Glomerular visceral epithelial cell (primary cell): ENCODE results near the gene FLRT2.
A peak's percentile ranks its signal among the peaks of the same experiment; 100 is the strongest.

ENCODE experiments used
- DNase-seq: peaks from one replicate; pipeline ENCODE4 v3.0.0-alpha.2; 2016; ENCODE audit errors: extremely low spot score

The FLRT2 gene, protein sequence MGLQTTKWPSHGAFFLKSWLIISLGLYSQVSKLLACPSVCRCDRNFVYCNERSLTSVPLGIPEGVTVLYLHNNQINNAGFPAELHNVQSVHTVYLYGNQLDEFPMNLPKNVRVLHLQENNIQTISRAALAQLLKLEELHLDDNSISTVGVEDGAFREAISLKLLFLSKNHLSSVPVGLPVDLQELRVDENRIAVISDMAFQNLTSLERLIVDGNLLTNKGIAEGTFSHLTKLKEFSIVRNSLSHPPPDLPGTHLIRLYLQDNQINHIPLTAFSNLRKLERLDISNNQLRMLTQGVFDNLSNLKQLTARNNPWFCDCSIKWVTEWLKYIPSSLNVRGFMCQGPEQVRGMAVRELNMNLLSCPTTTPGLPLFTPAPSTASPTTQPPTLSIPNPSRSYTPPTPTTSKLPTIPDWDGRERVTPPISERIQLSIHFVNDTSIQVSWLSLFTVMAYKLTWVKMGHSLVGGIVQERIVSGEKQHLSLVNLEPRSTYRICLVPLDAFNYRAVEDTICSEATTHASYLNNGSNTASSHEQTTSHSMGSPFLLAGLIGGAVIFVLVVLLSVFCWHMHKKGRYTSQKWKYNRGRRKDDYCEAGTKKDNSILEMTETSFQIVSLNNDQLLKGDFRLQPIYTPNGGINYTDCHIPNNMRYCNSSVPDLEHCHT

DNA sequence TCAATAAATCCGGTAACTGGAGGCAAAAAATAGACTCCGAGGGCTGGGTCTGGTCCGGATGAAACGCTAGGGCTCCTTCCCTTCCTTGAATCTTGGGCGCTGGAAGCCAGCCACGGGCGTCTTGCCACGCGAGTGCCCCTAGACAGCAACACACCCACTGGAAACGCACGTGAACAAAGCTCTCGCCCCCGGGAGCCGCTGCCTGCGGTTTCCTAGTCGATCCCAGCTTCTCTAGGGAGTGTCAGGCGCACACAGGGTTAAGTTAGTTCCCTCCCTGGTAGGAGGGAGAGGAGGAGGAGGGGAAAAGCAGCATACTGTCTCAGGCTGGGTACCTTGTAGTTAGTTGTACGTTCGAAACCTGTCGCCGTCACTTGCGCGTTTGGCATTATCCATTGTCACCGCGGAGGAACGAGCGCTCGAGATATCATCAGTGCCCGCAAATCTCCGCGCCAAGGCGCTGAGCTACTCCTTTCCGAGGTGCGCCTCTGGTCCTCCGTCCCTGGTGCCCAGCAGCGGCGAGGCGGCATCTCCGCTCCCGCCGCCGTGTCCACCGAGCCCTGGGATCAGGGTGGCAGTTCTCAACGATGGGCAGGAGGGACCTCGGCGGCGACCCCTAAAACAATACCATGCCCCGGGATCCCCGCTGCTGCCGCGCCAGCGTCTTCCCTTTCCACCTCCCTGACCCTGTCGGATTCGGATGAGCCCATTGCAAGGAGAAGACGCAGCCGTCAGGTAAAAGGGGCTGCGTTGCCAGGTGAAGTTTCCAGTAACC, at the start of gene FLRT2:
Gene FLRT2 (plus strand): TSS at position 342 of the 772 bp plus-strand sequence. CDS start 91,371 bp downstream, outside the sequence.
- DNase-seq = peak; percentile 50

DNA sequence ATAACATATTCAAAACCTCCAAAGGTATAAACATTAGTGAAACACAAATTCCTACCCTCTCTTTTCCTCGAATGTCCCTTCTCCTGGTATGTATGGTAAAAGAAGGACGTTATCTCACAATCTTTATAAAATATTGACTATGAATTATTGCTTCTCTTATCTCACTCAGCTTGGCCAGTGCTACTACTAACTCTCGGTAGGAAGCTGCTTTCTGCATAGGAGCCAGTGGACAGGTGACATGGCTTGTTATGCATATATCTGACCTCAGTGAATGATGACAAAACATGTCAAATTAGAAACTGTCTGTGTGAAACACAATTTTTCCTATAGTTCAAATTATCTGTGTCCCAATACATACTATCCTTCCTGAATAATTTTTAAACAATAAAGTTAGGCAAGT, 48.5 kb upstream of the FLRT2 start:
- no peak for DNase-seq

DNA sequence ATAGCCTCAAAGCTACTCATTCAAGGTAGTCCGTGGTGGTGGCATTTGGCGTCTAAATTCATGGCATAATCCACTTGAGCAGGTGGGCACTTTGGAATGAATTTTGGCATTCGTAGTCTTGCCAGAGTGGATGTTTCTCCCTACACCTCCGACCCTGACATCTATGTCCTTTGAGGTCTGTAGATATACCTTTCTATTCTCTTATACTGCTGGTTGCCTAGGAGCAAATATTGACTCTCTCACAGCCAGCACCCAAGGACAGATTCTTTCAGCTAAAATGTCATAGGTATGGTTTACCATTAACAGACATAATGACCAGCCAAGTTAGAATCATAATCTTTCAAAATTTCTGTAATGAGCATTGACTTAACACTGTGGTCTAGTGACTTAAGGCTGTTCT, 47.4 kb upstream of the FLRT2 start:
- DNase-seq = no peak

DNA sequence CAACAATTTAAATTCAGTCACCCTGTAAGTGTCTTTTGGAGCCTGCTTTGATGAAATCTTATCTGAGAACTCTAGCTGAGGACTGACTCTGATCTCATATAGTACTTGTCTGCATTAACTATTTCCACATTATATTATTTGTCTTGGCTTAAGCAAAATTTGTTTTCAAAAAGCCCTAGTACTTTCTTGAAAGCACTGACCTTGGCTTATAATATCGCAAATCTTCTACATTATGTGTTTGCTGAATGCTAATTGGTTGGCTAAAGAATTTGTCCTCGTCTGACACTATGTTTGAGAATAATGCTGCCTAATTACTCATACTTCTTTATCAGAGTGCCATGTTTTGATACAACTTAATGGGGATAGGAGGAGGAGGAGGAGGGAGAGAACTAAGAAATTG, 46.9 kb upstream of the FLRT2 start:
- no peak for DNase-seq

DNA sequence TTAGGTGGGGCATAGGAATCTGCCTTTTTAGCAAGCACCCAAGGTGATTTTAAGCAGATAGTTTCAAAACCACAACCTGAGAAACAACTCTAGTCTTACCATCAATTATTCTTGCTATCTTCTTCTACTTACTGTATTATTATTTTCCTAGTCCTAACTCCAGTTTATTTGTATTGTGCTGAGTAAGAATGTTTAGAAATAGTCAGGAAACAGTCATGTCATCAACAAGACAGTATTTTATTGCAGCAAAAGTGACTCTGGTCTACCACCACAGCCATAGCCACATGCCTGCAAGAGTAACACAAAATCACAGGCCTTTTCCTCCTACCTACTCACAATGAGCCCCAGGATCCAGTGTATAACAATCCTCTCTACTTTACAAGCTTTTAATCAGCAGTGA, 46.3 kb upstream of the FLRT2 start:
- DNase-seq = no peak

DNA sequence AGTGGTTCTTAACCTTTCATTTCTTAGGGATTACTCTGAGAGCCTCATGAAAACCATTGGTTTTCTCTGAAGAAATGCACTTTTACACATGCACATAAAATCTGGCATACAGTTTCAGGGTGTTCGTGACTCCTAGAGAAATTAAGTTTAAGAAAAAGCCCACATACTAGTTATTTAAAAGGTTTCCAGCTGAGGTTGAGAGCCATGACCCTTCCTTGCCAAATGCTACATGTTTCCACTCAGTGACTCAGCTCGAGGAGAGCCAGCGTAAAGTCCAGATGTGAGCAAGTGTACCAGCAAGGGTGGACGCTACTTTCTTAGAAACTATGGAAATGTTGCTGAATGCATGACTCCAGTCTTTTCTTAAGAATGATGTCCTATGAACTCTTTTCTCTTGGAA, 42.7 kb upstream of the FLRT2 start:
- DNase-seq = no peak

DNA sequence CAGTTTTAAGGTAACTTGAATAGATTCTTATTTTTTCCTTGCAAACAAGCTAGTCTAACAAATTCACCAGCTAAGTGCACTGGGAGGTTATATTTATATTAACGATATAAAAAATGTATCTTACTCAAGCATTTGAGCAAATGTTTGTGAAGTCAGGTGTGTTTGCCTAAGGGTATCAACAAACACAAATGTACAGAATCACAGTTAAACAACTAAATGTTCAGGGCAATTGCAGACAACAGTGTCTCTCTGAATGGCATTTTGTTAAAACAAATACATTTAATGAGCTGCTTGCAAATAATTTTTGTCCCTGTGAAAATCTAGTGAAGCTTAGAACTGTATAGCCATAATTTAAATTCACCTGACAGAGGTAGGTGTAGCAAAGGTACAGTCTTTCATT, 28.2 kb upstream of the FLRT2 start:
- DNase-seq = no peak

DNA sequence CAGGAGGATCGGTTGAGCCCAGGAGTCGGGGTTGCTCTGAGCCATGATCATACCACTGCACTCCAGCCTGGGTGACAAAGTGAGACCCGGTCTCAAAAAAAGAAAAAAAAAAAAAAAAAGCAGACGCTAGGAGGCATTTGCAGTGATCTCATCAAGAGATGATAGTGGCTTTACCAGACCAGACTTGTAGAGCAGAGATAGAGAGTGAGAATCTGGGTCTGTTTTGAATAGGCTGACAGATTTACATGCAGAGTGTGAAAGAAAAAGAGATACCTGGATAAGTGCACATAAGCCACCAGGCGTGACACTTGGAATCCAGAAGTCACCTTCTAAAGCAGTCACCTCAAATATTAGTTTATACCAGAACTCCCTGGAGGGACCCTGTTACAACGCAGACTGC, 21.1 kb upstream of the FLRT2 start:
- no peak for DNase-seq

DNA sequence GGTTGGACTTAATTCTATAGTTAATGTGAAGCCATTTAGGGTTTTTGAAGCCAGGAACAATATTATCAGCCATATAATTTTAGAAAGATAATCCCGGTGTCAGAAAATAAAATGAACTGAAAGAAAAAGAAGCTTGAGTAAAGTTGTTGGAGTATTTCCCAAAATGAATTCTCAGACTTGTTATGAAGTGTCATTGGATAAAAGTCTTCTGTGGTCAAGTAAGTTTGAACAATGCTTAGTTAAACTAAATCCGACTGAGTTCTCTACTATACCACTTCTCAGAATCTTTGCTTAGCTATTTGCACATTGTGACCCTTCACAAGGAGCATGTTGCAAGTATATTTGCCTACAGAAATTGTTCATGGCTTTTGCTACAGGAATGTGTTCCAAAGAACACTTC, 17.5 kb upstream of the FLRT2 start:
- DNase-seq = no peak

DNA sequence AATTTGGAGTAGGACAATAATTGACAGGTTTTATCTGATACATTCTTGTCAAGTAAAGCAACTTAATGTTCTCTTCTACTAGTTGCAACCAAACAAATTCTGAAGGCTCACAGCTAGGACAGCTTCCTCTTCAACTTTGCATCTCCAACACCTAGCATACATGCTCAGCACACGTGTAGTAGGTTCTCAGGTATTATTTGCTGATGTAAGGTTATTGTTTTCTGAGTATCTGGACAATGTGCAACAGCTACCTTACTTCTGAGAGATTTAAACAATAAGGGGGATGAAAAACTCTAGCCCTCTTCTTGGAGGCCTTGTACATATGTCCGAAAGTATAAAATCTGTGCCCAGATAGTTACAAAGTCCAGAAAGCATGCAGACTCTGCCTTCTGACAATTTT, 15.5 kb upstream of the FLRT2 start:
- DNase-seq = no peak

DNA sequence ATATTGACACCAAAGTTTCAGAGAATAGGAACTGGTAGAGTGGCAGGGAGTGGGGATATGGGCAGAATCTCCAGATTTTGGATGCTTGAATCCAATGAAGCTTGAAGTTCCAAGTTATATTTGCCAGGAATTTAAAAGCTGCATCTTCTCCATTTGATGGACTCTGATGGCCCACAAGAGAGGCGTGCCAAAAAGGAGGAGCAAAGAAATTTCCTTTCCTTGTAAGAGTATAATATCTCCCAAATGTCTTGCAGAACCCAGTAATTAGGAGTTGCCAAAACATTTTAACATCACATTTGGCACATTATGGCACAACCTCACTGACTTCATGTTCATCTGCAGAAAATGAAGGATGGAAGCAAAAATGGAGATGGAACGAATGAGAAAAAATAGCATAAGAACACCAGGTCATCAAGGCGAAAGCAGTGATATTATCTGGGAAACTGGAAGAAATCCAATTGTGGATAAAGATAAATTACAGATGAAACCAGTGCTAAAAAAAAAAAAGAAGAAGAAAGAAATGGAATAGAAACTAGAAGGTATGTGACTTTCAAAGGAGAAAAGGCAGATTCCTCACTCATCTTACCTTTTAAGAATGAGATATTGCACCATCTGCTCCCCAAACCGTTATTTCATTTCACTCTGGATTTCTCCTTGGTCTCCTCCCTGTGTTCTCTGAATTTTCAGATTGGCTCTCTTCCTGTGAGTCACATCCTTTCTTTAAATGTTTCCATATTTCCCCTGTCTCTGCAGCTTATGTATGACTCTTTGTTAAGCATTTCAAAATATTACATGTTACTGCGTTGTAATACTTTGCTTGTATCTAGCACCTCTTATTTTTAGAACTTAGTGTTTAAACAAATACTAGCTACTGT, 13.5 kb upstream of the FLRT2 start:
- DNase-seq = peak; percentile 8

DNA sequence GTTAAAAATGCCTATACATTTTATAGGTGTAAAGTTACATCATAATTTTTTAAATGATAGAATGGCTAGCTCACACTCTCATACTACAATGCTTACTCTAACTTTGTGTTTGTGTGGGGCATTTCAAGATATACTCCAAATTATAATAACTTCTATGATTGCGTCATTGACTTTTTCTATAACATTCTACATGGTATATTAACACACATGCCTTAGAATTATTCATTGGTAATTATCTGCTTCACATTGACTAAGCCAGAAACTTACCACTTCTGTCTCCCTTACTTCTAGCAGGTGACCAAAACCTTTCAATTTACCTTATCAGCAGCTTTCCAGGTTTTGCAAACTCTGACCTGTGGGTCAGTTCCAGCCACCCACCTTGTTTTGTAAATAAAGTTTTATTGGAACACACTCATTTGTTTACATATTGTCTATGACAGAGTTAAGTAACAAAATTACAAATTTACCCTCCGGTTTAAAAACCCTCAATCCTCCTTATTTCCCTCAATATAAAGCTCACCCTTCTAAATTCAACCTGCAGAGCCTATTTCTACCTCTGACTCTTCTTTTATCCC, 12.7 kb upstream of the FLRT2 start:
- DNase-seq = no peak

DNA sequence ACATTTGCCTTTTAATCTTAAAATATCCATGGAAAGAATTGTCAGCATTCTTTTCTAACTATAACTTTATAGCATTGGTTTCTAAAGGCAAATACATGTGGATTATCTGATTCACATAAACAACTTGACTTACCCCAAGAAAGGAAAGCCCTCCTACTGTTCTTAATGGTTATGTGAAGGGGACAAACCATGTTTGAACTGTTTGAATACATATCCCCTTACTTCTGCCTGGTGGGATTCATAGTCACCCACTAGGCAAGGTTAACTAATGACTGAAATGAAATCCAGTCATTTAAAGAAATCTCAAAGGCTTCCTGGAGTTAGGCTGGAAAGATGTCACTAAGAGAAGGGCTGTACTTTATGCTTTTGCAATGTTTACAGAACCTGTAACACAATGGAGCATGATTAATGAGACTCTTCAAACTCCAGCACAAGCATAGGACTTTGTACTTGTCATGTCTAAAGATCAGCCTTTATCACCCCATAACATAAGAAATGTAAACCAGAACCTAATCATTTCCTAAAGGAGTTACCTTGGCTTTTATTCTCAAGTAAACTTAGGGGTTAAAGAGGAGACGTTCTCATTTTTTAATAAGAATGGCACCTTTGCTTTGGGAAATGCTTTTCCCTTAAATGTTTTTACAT, 10.2 kb upstream of the FLRT2 start:
- no peak for DNase-seq

DNA sequence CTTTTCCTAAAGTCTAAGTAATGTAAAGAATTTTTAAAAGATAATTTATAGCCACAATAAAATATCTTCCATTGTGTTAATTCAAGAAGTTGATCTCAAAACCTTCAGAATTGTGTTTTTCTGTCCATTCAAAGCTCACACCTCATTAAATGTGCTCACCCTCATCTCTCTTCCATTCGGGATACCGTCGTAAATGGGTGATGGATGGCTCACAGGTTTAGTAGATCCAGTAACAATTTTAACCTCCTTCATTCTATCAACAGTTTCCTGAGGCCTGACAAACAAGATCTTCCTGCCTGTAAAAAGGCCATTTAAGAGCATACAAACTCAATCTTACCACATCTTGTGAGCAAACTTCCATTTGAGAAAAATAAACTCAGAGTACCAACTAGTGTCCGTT, 9.4 kb upstream of the FLRT2 start:
- DNase-seq = no peak

DNA sequence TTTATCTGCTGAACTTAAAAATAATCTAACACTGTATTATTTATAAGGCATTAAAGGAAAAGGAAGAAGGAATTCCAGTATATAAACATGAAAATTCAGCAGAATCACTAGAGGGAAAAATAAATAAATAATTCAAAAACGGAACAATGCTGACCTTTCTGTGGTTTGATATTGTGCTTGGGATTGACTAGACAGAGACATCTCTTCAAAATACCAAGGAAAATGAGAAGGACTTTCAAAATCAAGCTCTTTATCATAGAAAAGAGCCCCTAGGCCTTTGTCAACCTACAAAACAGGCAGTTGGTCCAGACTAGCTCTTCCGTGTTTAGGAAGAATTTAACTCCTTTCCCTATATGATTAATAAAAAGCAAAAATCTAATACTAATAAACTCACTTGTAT, 6.3 kb upstream of the FLRT2 start:
- no peak for DNase-seq

DNA sequence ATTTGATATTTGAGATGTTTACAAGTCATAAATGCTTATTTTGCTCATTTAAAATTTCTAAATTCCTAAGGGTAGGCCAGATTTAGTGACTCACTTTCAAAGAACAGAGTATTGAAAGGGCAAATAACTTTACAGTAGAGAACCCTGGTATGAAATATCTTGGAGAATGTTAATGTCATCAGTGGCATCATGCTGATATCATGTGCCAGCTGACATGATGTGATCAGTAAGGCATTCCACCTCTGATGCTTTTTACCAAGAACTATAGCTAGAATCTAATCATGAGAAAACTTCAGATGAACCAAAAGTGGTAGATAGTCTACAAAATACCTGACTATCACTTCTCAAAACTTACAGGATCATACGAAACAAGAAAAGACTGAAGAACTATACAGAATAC, 2.9 kb upstream of the FLRT2 start:
- peak; percentile 47 for DNase-seq

DNA sequence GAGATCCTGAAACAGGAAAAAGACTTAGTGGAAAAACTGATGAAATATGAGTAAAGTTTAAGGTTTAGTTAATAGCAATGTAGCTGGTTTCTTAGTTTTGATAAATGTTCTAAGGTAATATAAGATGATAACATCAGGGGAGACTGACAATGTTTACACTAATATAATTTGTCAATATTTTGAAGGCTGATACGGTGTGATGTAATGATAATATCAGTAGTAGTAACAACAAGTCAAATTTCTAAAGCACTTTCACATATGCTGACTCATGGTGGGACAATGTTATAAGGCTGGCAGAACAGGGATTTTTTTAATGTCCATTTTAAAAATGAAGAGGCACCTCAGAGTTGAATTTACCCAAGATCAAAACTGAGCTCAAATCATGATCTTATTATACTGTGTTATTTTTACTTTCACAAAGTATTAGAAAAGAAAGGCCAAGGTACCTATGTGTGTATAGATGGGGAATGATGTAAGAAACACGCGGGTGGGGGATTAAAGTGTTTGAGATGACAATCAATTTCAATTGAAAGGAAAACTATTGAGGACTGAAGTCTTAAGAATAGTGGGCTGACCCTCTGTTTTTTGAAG, 2.4 kb upstream of the FLRT2 start:
- DNase-seq = peak; percentile 4

DNA sequence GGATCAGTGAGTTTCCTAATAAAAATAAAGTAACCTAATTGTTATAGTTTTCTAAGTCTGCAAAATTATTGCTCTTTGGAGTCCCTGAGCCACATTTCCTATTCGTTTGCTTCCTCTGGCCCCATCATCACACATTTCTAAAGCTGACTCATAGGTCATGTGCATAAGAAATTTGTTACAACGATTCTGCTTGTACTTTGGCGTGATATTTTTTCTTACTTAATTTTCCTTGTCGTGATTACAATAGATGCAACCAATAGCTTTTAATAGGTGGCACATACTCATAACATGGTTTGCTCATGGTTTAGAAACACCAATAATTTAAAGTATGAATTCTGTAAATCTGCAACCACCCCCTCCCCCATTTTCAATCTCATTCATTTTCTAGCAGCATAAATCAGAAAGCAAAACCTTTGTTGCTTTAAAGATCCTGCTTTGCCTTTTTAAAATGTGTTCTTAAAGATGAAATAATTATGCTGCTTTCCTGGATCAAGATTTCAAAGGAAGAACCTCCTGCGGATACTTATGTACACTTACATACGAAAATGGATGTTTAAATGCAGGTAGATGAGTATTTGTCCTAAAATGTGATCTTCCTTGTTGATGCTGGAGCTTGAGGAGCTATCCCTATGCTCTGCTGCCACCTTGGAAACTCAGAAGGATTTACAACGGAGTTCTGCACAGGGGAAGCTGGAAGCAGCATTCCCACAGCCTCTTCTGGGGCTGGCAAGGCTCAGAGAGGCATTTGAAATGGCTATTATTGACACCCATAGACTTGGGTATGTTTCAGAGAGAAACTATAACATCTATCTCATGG, 1.7 kb upstream of the FLRT2 start:
- DNase-seq = peak; percentile 83

DNA sequence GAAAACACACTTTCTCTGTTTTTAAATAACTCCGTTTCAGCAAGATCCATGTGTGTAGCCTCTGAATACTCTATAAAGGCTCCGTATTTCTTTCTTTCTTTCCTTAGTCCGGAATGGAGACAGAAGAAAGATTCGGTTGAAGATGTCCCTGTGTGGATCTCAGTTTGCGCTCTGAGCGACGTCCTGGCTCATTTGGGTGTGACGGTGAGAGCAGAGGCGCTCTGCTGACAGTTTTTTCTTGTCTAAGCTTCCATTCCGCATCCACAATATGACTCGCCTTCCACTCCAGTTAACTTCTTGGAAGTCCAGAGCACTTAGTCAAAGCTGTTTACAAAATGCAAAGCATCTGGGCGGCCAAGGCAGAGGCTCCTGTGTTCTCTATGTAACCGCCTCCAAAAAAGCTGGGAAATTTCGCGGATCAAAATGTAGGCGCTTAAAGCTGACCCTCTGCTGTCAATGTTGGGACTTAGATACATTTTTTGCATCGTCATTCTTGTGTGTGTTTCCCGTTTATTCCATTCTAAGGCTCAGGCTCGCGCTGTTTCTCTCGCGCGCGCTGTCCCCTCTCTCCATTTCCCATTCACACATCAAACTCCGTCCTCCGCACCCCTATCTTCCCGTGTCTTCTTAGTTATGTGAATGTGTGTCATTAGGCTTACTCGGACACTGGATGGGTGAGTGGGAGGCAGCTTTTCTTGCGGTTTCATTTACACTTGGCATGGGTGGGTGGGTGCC, 880 bp upstream of the FLRT2 start:
- peak; percentile 44 for DNase-seq
